WTC11 (cell line): Measurements from ENCODE around the gene COPB2. TPM values are rescaled to one million over a fixed set of nuclear protein-coding genes. Genes with fewer than 3 reads are reported as not detected.

Experiments used
- ATAC-seq: fragments of 200-7000 bp; cut with Tn5 transposase; 2 replicates; pipeline ENCODE4 v1.10.0; 2021; ENCODE audit warnings: mild to moderate bottlenecking, moderate library complexity
- CTCF ChIA-PET: fragments of 300-600 bp; sonication (Branson Sonifier 250); formaldehyde crosslinking; loops from one replicate; lab custom pipeline; 2021; ENCODE audit warnings: antibody characterized with exemption; lab: Charles Lee
- POLR2A ChIA-PET: fragments of 350-600 bp; sonication (Branson Sonifier 250); formaldehyde crosslinking; loops from one replicate; lab custom pipeline; 2021; ENCODE audit warnings: antibody characterized with exemption; lab: Charles Lee
- DNase-seq: peaks from one replicate; pipeline ENCODE4 v3.0.0; 2021; ENCODE audit warnings: low spot score
- H3K27ac Mint-ChIP-seq: 2 replicates; pipeline ENCODE4 v1.8.0; 2021; ENCODE audit warnings: mixed read lengths
- H3K27me3 Mint-ChIP-seq: 2 replicates; pipeline ENCODE4 v1.8.0; 2021; ENCODE audit warnings: low read depth, mild to moderate bottlenecking, moderate library complexity, mixed read lengths
- H3K36me3 Mint-ChIP-seq: 2 replicates; pipeline ENCODE4 v1.8.0; 2021; ENCODE audit warnings: mixed read lengths
- H3K4me1 Mint-ChIP-seq: 2 replicates; pipeline ENCODE4 v1.8.0; 2022; ENCODE audit warnings: mixed read lengths
- H3K4me3 Mint-ChIP-seq: 2 replicates; pipeline ENCODE4 v1.8.0; 2021; ENCODE audit warnings: mild to moderate bottlenecking, moderate library complexity, mixed read lengths
- H3K9me3 Mint-ChIP-seq: 2 replicates; pipeline ENCODE4 v1.8.0; 2021; ENCODE audit warnings: mixed read lengths
- ATF3 ChIP-seq: sonication (generic); formaldehyde crosslinking; conservative IDR thresholded peaks from 2 replicates; pipeline ENCODE4 v1.8.1; 2022; ENCODE audit warnings: mild to moderate bottlenecking, missing genetic modification reagents
- CREM ChIP-seq: sonication (generic); formaldehyde crosslinking; IDR thresholded peaks from 2 replicates; pipeline ENCODE4 v1.8.1; 2022; ENCODE audit warnings: mild to moderate bottlenecking, missing genetic modification reagents, moderate library complexity
- E2F4 ChIP-seq: sonication (generic); formaldehyde crosslinking; IDR thresholded peaks from 2 replicates; pipeline ENCODE4 v1.8.1; 2022; ENCODE audit warnings: low read depth, mild to moderate bottlenecking, moderate library complexity, missing genetic modification reagents, borderline replicate concordance
- EMX1 ChIP-seq: fragments of 250-450 bp; sonication (Bioruptor Pico); IDR thresholded peaks from 2 replicates; pipeline ENCODE4 v1.8.0; 2021; ENCODE audit warnings: mild to moderate bottlenecking
- ESRRA ChIP-seq: sonication (generic); formaldehyde crosslinking; IDR thresholded peaks from 2 replicates; pipeline ENCODE4 v1.8.1; 2022; ENCODE audit warnings: mild to moderate bottlenecking, missing genetic modification reagents, borderline replicate concordance
- ETV6 ChIP-seq: sonication (generic); formaldehyde crosslinking; IDR thresholded peaks from 2 replicates; pipeline ENCODE4 v1.8.1; 2022; ENCODE audit warnings: mild to moderate bottlenecking, missing genetic modification reagents
- FOXK1 ChIP-seq: sonication (generic); formaldehyde crosslinking; IDR thresholded peaks from 2 replicates; pipeline ENCODE4 v1.8.0; 2022; ENCODE audit warnings: mild to moderate bottlenecking, moderate library complexity, missing genetic modification reagents
- GABPB1 ChIP-seq: sonication (generic); formaldehyde crosslinking; IDR thresholded peaks from 2 replicates; pipeline ENCODE4 v1.8.1; 2023; ENCODE audit warnings: mild to moderate bottlenecking, missing genetic modification reagents
- JUN ChIP-seq: sonication (generic); formaldehyde crosslinking; IDR thresholded peaks from 2 replicates; pipeline ENCODE4 v1.8.0; 2023; ENCODE audit warnings: mild to moderate bottlenecking, missing genetic modification reagents
- NFYB ChIP-seq: sonication (generic); formaldehyde crosslinking; conservative IDR thresholded peaks from 2 replicates; pipeline ENCODE4 v1.8.0; 2022; ENCODE audit warnings: low read depth, missing genetic modification reagents
- NR2C2 ChIP-seq: sonication (generic); formaldehyde crosslinking; IDR thresholded peaks from 2 replicates; pipeline ENCODE4 v1.8.0; 2022; ENCODE audit warnings: mild to moderate bottlenecking, missing genetic modification reagents
- PRRX2 ChIP-seq: fragments of 250-450 bp; sonication (Bioruptor Pico); IDR thresholded peaks from 2 replicates; pipeline ENCODE4 v1.8.0; 2021; ENCODE audit warnings: mild to moderate bottlenecking
- RELA ChIP-seq: sonication (generic); formaldehyde crosslinking; IDR thresholded peaks from 2 replicates; pipeline ENCODE4 v1.8.1; 2022; ENCODE audit warnings: missing genetic modification reagents, mild to moderate bottlenecking, borderline replicate concordance
- SMAD4 ChIP-seq: sonication (generic); formaldehyde crosslinking; IDR thresholded peaks from 2 replicates; pipeline ENCODE4 v1.8.0; 2022; ENCODE audit warnings: mild to moderate bottlenecking, missing genetic modification reagents
- TCF7 ChIP-seq: sonication (generic); formaldehyde crosslinking; IDR thresholded peaks from 2 replicates; pipeline ENCODE4 v1.8.0; 2022; ENCODE audit warnings: mild to moderate bottlenecking, low read depth, missing genetic modification reagents, moderate library complexity
- ZNF121 ChIP-seq: sonication (generic); formaldehyde crosslinking; IDR thresholded peaks from 2 replicates; pipeline ENCODE4 v1.8.0; 2023; ENCODE audit warnings: missing genetic modification reagents
- ZNF232 ChIP-seq: sonication (generic); formaldehyde crosslinking; IDR thresholded peaks from 2 replicates; pipeline ENCODE4 v1.8.0; 2022; ENCODE audit warnings: mild to moderate bottlenecking, missing genetic modification reagents
- ZNF317 ChIP-seq: sonication (generic); formaldehyde crosslinking; IDR thresholded peaks from 2 replicates; pipeline ENCODE4 v1.8.1; 2023; ENCODE audit warnings: low read depth, mild to moderate bottlenecking, moderate library complexity, missing genetic modification reagents, borderline replicate concordance
- ZNF396 ChIP-seq: fragments of 250-450 bp; sonication (Bioruptor Pico); IDR thresholded peaks from 2 replicates; pipeline ENCODE4 v1.8.0; 2021; ENCODE audit warnings: mild to moderate bottlenecking, moderate library complexity, borderline replicate concordance
- ZNF532 ChIP-seq: fragments of 250-450 bp; sonication (Bioruptor Pico); IDR thresholded peaks from 2 replicates; pipeline ENCODE4 v1.9.0; 2021; ENCODE audit warnings: mild to moderate bottlenecking, borderline replicate concordance
- total RNA-seq: library from RNA; stranded (reverse); gene quantifications from 3 replicates; pipeline ENCODE4 v1.2.3, GENCODE V29; 2021
- TF ChIP-seq, protein P1 (sequence below): sonication (generic); formaldehyde crosslinking; IDR thresholded peaks from 2 replicates; pipeline ENCODE4 v1.8.1; 2023; ENCODE audit warnings: mild to moderate bottlenecking, missing genetic modification reagents, borderline replicate concordance
- TF ChIP-seq, protein P2 (sequence below): sonication (generic); formaldehyde crosslinking; IDR thresholded peaks from 2 replicates; pipeline ENCODE4 v1.8.1; 2022; ENCODE audit warnings: mild to moderate bottlenecking, missing genetic modification reagents, moderate library complexity, borderline replicate concordance

The COPB2 gene
- total RNA-seq, 1 experiment from 2014 or later, result 141 TPM

- Mint-ChIP-seq H3K4me3 (no peak overlapping the region), H3K36me3 (peaks cover 65% of the 10 kb centered on the region)
Measured at GRCh38 chr3:139355891-139356290, 33.6 kb downstream of the COPB2 start.

GRCh38 chr3:139355476-139355875 lies 34.0 kb downstream of the COPB2 start:
- Mint-ChIP-seq H3K27me3 (no peaks in the 10 kb centered on the region), H3K27ac (no peak overlapping the region), H3K4me1 (no peaks in the 10 kb centered on the region), H3K4me3 (no peak overlapping the region), H3K36me3 (peaks cover 65% of the 10 kb centered on the region), H3K9me3 (no peaks in the 10 kb centered on the region)
- TF ChIP-seq PRRX2 (CRISPR knock-in tag) (no peak), JUN (CRISPR knock-in tag) (no peak), ZNF532 (CRISPR knock-in tag) (no peak), SMAD4 (CRISPR knock-in tag) (no peak), NFYB (no peak), ZNF396 (CRISPR knock-in tag) (no peak), GABPB1 (CRISPR knock-in tag) (no peak), ZNF232 (CRISPR knock-in tag) (no peak)
- TF ChIP-seq, protein P1, sequence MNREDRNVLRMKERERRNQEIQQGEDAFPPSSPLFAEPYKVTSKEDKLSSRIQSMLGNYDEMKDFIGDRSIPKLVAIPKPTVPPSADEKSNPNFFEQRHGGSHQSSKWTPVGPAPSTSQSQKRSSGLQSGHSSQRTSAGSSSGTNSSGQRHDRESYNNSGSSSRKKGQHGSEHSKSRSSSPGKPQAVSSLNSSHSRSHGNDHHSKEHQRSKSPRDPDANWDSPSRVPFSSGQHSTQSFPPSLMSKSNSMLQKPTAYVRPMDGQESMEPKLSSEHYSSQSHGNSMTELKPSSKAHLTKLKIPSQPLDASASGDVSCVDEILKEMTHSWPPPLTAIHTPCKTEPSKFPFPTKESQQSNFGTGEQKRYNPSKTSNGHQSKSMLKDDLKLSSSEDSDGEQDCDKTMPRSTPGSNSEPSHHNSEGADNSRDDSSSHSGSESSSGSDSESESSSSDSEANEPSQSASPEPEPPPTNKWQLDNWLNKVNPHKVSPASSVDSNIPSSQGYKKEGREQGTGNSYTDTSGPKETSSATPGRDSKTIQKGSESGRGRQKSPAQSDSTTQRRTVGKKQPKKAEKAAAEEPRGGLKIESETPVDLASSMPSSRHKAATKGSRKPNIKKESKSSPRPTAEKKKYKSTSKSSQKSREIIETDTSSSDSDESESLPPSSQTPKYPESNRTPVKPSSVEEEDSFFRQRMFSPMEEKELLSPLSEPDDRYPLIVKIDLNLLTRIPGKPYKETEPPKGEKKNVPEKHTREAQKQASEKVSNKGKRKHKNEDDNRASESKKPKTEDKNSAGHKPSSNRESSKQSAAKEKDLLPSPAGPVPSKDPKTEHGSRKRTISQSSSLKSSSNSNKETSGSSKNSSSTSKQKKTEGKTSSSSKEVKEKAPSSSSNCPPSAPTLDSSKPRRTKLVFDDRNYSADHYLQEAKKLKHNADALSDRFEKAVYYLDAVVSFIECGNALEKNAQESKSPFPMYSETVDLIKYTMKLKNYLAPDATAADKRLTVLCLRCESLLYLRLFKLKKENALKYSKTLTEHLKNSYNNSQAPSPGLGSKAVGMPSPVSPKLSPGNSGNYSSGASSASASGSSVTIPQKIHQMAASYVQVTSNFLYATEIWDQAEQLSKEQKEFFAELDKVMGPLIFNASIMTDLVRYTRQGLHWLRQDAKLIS (CRISPR knock-in tag), result no peak
- ChIA-PET CTCF (interaction anchor here (0.9 to 1.0 kb wide), 2 partner anchors 26 to 432 kb away, joined by 3 read pairs; no protein-coding TSS in a partner anchor), POLR2A (no interaction called here)
- DNase-seq (no peak), ATAC-seq (no peak)

More at GRCh38 chr3:139355891-139356290, 33.6 kb downstream of the COPB2 start:
- Mint-ChIP-seq H3K9me3 (no peaks in the 10 kb centered on the region), H3K4me1 (no peaks in the 10 kb centered on the region), H3K27me3 (no peaks in the 10 kb centered on the region), H3K27ac (no peak overlapping the region)
- CTCF ChIA-PET, result interaction anchor here (0.9 to 1.2 kb wide), 3 partner anchors 11 to 432 kb away, joined by 3 read pairs; no protein-coding TSS in a partner anchor
- DNase-seq (no peak), ATAC-seq (no peak)
- no peak for TF ChIP-seq ATF3 (CRISPR knock-in tag)
- no peak for TF ChIP-seq RELA (CRISPR knock-in tag)
- no peak for TF ChIP-seq ETV6 (CRISPR knock-in tag)
- TF ChIP-seq ZNF317 (CRISPR knock-in tag), result no peak
- no peak for TF ChIP-seq TCF7 (CRISPR knock-in tag)
- POLR2A ChIA-PET, result no interaction called here

DNA sequence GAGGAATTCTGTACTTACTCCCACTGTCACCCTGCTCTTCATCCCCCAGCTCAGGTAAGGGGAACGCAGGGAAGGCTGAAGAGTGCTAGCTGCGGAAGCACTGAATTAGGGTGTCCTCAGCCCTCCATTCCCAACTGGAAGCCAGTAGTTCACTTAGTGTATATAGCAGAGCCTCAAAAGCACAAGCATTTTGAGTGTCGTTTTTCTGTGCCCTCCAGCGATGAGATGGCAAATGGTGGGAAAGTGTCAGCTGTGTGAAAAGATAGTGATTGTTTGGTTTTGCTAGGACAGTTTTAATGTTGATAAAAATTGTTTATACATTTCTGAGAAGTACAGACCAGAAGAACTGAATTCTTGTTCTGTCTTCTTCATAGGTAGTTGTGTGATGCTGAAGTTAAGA lies 34.8 kb downstream of the COPB2 start:
- H3K4me3 Mint-ChIP-seq, result no peak overlapping the region
- no peak for ATAC-seq
- H3K27ac Mint-ChIP-seq, result no peak overlapping the region
- no peaks in the 10 kb centered on the region for H3K4me1 Mint-ChIP-seq
- ChIA-PET POLR2A (no interaction called here), CTCF (interaction anchor here (0.6 to 1.3 kb wide), 8 partner anchors 9 to 1119 kb away, joined by 3 to 12 read pairs (median 4); partner anchors contain the start of genes COPB2 and NMNAT3)
- H3K36me3 Mint-ChIP-seq, result peaks cover 63% of the 10 kb centered on the region
- no peak for DNase-seq
- H3K27me3 Mint-ChIP-seq, result no peaks in the 10 kb centered on the region
- H3K9me3 Mint-ChIP-seq, result no peaks in the 10 kb centered on the region
- TF ChIP-seq CREM (CRISPR knock-in tag), result no peak
- TF ChIP-seq NR2C2, result no peak
- no peak for TF ChIP-seq EMX1 (CRISPR knock-in tag)
- no peak for TF ChIP-seq FOXK1
- no peak for TF ChIP-seq ZNF121 (CRISPR knock-in tag)
- no peak for TF ChIP-seq ESRRA (CRISPR knock-in tag)
- no peak for TF ChIP-seq E2F4
- TF ChIP-seq TCF7 (CRISPR knock-in tag), result no peak
- TF ChIP-seq, protein P2, sequence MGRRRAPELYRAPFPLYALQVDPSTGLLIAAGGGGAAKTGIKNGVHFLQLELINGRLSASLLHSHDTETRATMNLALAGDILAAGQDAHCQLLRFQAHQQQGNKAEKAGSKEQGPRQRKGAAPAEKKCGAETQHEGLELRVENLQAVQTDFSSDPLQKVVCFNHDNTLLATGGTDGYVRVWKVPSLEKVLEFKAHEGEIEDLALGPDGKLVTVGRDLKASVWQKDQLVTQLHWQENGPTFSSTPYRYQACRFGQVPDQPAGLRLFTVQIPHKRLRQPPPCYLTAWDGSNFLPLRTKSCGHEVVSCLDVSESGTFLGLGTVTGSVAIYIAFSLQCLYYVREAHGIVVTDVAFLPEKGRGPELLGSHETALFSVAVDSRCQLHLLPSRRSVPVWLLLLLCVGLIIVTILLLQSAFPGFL (CRISPR knock-in tag), result no peak
